Left lung (tissue), 10 donors: ENCODE results near the gene TEX44. TPM values are rescaled to one million over a fixed set of nuclear protein-coding genes. Genes with fewer than 3 reads are reported as not detected.
A peak's percentile ranks its signal among the peaks of the same experiment; 100 is the strongest.

Experiments used
- ATAC-seq: fragments of 200-7000 bp; cut with Tn5 transposase; one replicate; pipeline ENCODE4 v1.9.1; 2020; ENCODE audit warnings: moderate library complexity
- DNase-seq, 4 donors: peaks; one replicate each; pipeline ENCODE4 v3.0.0-alpha.2; 2013 to 2020
- H3K27ac ChIP-seq, 2 donors: fragments of 200-600 bp; sonication (generic) in 1 of 2; one replicate each; pipeline versions ENCODE4 v1.5.0 to v1.8.0; 2020 to 2021
- H3K27me3 ChIP-seq, 2 donors: fragments of 200-600 bp; sonication (generic) in 1 of 2; one replicate each; pipeline versions ENCODE4 v1.5.0 to v1.8.0; 2020 to 2021
- H3K36me3 ChIP-seq, 2 donors: fragments of 200-600 bp; sonication (generic) in 1 of 2; one replicate each; pipeline versions ENCODE4 v1.5.0 to v1.8.0; 2020 to 2021
- H3K4me1 ChIP-seq, 2 donors: fragments of 200-600 bp; one replicate each; pipeline ENCODE4 v1.8.0; 2021
- H3K4me3 ChIP-seq, 2 donors: fragments of 200-600 bp; sonication (generic) in 1 of 2; one replicate each; pipeline versions ENCODE4 v1.5.0 to v1.8.0; 2020 to 2021; ENCODE audit warnings: mild to moderate bottlenecking in 1 of 2
- H3K9me3 ChIP-seq, 2 donors: fragments of 200-600 bp; sonication (generic) in 1 of 2; one replicate each; pipeline versions ENCODE4 v1.5.0 to v1.8.0; 2020 to 2021
- CTCF ChIP-seq, 2 donors: fragments of 200-600 bp; sonication (generic) in 1 of 2; IDR thresholded peaks; one replicate each; pipeline versions ENCODE4 v1.5.0 to v1.8.0; 2021; ENCODE audit warnings: antibody characterized with exemption in 2 of 2
- intact Hi-C, 2 donors: fragments of 100-400 bp; cut with DNase I; formaldehyde crosslinking; loops; one replicate each; pipeline versions ENCODE4 v1.11.2 to v1.14.2; 2022
- polyA plus RNA-seq, 6 donors: library from polyadenylated mRNA; unstranded; fragments of 120-200 nt; gene quantifications; one replicate each; pipeline ENCODE4 v1.2.1, GENCODE V29; 2013; ENCODE audit not compliant: insufficient read length in 6 of 6
- total RNA-seq, 2 donors: library from RNA; stranded (reverse); fragmentation: NEBNext Ultra II Directional; extraction: Animal tissue kit (Norgen Biotek cat#: 25700); gene quantifications; one replicate each; pipeline ENCODE4 v1.2.1, GENCODE V29; 2021
- donor health status: DM: no; HTN: yes; CAD: no.
- donor health status: DM: no; HTN: no; CAD: no.

The TEX44 gene
- total and polyA plus RNA-seq, 8 donors = not detected

- Histone ChIP-seq H3K27ac (no peak overlapping the region), H3K27me3 (peaks cover 0 to 22% of the 10 kb centered on the region in 2 donors), H3K9me3 (no peaks in the 10 kb centered on the region), H3K4me3 (no peak overlapping the region), H3K4me1 (peaks cover 26 to 46% of the 10 kb centered on the region in 2 donors), H3K36me3 (no peaks in the 10 kb centered on the region)
- ATAC-seq = no peak
- no peak for DNase-seq
- TF ChIP-seq CTCF (IDR thresholded peaks at IDR 0.05) = no peak
- intact Hi-C loops = no loop called here
Measured at GRCh38 chr2:231616296-231616695, 23.6 kb downstream of the TEX44 start.

- Histone ChIP-seq H3K36me3 (no peaks in the 10 kb centered on the region), H3K4me3 (no peak overlapping the region), H3K27me3 (peaks cover 0 to 22% of the 10 kb centered on the region in 2 donors), H3K4me1 (peaks cover 23 to 36% of the 10 kb centered on the region in 2 donors), H3K27ac (no peak overlapping the region), H3K9me3 (no peaks in the 10 kb centered on the region)
- intact Hi-C loops = no loop called here
- ATAC-seq (no peak), DNase-seq (peak in 1 of 4 donors; percentile 36)
- TF ChIP-seq CTCF (IDR thresholded peaks at IDR 0.05) = no peak
Measured at GRCh38 chr2:231617059-231617926, 24.6 kb downstream of the TEX44 start.

GRCh38 chr2:231621051-231621879 is 28.6 kb downstream of the TEX44 start:
- ATAC-seq (peak; percentile 12), DNase-seq (peak in 1 of 4 donors; percentile 41)
- H3K27me3 ChIP-seq = no peaks in the 10 kb centered on the region
- no peak overlapping the region for H3K4me3 ChIP-seq
- intact Hi-C loops = no loop called here
- no peaks in the 10 kb centered on the region for H3K4me1 ChIP-seq
- H3K36me3 ChIP-seq = no peaks in the 10 kb centered on the region
- no peak for TF ChIP-seq CTCF (IDR thresholded peaks at IDR 0.05)
- H3K9me3 ChIP-seq = no peaks in the 10 kb centered on the region
- peak overlapping the region; percentile 19 to 62 for H3K27ac ChIP-seq

GRCh38 chr2:231622963-231623362 is 30.3 kb downstream of the TEX44 start:
- TF ChIP-seq CTCF (IDR thresholded peaks at IDR 0.05) = no peak
- Histone ChIP-seq H3K4me1 (peaks cover 0 to 3% of the 10 kb centered on the region in 2 donors), H3K36me3 (no peaks in the 10 kb centered on the region), H3K4me3 (no peak overlapping the region), H3K27ac (no peak overlapping the region), H3K27me3 (no peaks in the 10 kb centered on the region), H3K9me3 (no peaks in the 10 kb centered on the region)
- ATAC-seq (no peak), DNase-seq (no peak)
- intact Hi-C loops = no loop called here

GRCh38 chr2:231626449-231626848 is 33.8 kb downstream of the TEX44 start:
- DNase-seq (no peak), ATAC-seq (no peak)
- peaks cover 0 to 3% of the 10 kb centered on the region in 2 donors for H3K4me1 ChIP-seq
- H3K27me3 ChIP-seq = no peaks in the 10 kb centered on the region
- no peaks in the 10 kb centered on the region for H3K9me3 ChIP-seq
- no peaks in the 10 kb centered on the region for H3K36me3 ChIP-seq
- no peak overlapping the region for H3K27ac ChIP-seq
- no peak for TF ChIP-seq CTCF (IDR thresholded peaks at IDR 0.05)
- intact Hi-C loops = no loop called here
- no peak overlapping the region for H3K4me3 ChIP-seq
